K562 (cell line): ENCODE results near the gene RELA. TPM values are rescaled to one million over a fixed set of nuclear protein-coding genes. Genes with fewer than 3 reads are reported as not detected.

Source experiments
- ADNP ChIP-seq: fragments of 200-800 bp; sonication (Bioruptor generic); IDR thresholded peaks from 2 replicates; pipeline ENCODE4 v1.6.1; 2016; ENCODE audit warnings: missing genetic modification characterization, missing compliant biosample characterization
- BRD4 ChIP-seq: fragments of 200-600 bp; sonication (generic); IDR thresholded peaks from 2 replicates; pipeline ENCODE4 v1.6.1; 2017; ENCODE audit warnings: inconsistent platforms
- HDAC1 ChIP-seq, 2 experiments: fragments of 450-650 bp; IDR thresholded peaks; 2 replicates each; pipeline ENCODE4 v1.6.1; 2016 to 2017; ENCODE audit warnings: inconsistent platforms in 1 of 2, mild to moderate bottlenecking in 1 of 2, moderate library complexity in 1 of 2
- KDM5B ChIP-seq: fragments of 200-600 bp; sonication (generic); IDR thresholded peaks from 2 replicates; pipeline ENCODE4 v1.6.1; 2012; ENCODE audit warnings: low read depth, mild to moderate bottlenecking, moderate library complexity, low read length, control low read depth, inconsistent platforms; ENCODE audit not compliant: insufficient replicate concordance
- PCBP1 ChIP-seq: fragments of 200-400 bp; formaldehyde crosslinking; IDR thresholded peaks from 2 replicates; pipeline ENCODE4 v1.6.1; 2018; ENCODE audit warnings: mild to moderate bottlenecking, low read depth, low read length; ENCODE audit not compliant: poor library complexity, severe bottlenecking
- PRPF4 ChIP-seq: fragments of 200-400 bp; formaldehyde crosslinking; IDR thresholded peaks from one replicate; pipeline ENCODE4 v1.6.1; 2017; ENCODE audit warnings: low read length, low read depth, mild to moderate bottlenecking; ENCODE audit not compliant: insufficient read depth, poor library complexity, severe bottlenecking
- RBBP5 ChIP-seq: fragments of 200-600 bp; sonication (generic); IDR thresholded peaks from 2 replicates; pipeline ENCODE4 v1.6.1; 2012; ENCODE audit warnings: borderline replicate concordance, mild to moderate bottlenecking, low read length, control low read depth, inconsistent platforms; ENCODE audit not compliant: insufficient read depth, poor library complexity, severe bottlenecking
- REST ChIP-seq, 2 experiments: fragments of 450-650 bp; formaldehyde crosslinking in 1 of 2; IDR thresholded peaks; 2 replicates each; pipeline versions ENCODE4 v1.4.0 to v1.6.1; 2014 to 2020; ENCODE audit warnings: mild to moderate bottlenecking in 2 of 2, borderline replicate concordance in 1 of 2, low read depth in 1 of 2
- RNF2 ChIP-seq: sonication (generic); IDR thresholded peaks from 2 replicates; pipeline ENCODE4 v1.6.1; 2016
- TCF7 ChIP-seq: sonication (generic); IDR thresholded peaks from 2 replicates; pipeline ENCODE4 v1.6.1; 2016; ENCODE audit warnings: antibody characterized with exemption, borderline replicate concordance
- THRB ChIP-seq: fragments of 450-650 bp; formaldehyde crosslinking; conservative IDR thresholded peaks from 2 replicates; pipeline ENCODE4 v1.4.0; 2022; ENCODE audit warnings: mild to moderate bottlenecking, missing genetic modification characterization
- XRCC4 ChIP-seq: IDR thresholded peaks from one replicate; pipeline ENCODE4 v1.6.1; 2011; ENCODE audit not compliant: insufficient read depth, insufficient read length; ENCODE audit errors: extremely low read depth
- ZBTB12 ChIP-seq: fragments of 250-450 bp; sonication (Bioruptor Pico); IDR thresholded peaks from 2 replicates; pipeline ENCODE4 v1.4.0; 2020
- ZNF785 ChIP-seq: fragments of 250-450 bp; sonication (Bioruptor Pico); IDR thresholded peaks from 2 replicates; pipeline ENCODE4 v1.4.0; 2020; ENCODE audit warnings: mild to moderate bottlenecking
- polyA plus RNA-seq, 8 experiments: library from polyadenylated mRNA; depleted of rRNA in 4 of 8; stranded (reverse) in 5 of 8; unstranded in 3 of 8; fragments of >200 nt; fragmentation: Nextera tagmentation in 2 of 8; fragmentation: Illumina TruSeq in 1 of 8; extraction: Ambion mirVana in 2 of 8; extraction: Trizol in 1 of 8; gene quantifications; 2 replicates each; pipeline versions ENCODE4 v1.2.1 to v1.2.3, GENCODE V29; 2011 to 2014; ENCODE audit warnings: inconsistent platforms in 1 of 8, missing spikeins in 1 of 8
- total RNA-seq, 7 experiments: library from RNA; depleted of rRNA in 6 of 7; stranded (reverse); fragments of >200 nt in 6 of 7; fragmentation: Illumina TruSeq in 2 of 7; extraction: Trizol in 2 of 7; gene quantifications; 2 replicates each; pipeline versions ENCODE4 v1.2.1 to v1.2.3, GENCODE V29; 2011 to 2021; ENCODE audit warnings: low replicate concordance in 1 of 7
- TF ChIP-seq, protein P1 (sequence below): sonication (generic); formaldehyde crosslinking; IDR thresholded peaks from 2 replicates; pipeline ENCODE4 v1.8.0; 2022; ENCODE audit warnings: mild to moderate bottlenecking, missing genetic modification reagents

RELA gene
- total and polyA plus RNA-seq, 9 of the 15 experiments (the other 6 are each of a cell fraction or from before 2014, with no cell fraction given) = 6.0 to 67.4 (median 20.6) TPM

DNA sequence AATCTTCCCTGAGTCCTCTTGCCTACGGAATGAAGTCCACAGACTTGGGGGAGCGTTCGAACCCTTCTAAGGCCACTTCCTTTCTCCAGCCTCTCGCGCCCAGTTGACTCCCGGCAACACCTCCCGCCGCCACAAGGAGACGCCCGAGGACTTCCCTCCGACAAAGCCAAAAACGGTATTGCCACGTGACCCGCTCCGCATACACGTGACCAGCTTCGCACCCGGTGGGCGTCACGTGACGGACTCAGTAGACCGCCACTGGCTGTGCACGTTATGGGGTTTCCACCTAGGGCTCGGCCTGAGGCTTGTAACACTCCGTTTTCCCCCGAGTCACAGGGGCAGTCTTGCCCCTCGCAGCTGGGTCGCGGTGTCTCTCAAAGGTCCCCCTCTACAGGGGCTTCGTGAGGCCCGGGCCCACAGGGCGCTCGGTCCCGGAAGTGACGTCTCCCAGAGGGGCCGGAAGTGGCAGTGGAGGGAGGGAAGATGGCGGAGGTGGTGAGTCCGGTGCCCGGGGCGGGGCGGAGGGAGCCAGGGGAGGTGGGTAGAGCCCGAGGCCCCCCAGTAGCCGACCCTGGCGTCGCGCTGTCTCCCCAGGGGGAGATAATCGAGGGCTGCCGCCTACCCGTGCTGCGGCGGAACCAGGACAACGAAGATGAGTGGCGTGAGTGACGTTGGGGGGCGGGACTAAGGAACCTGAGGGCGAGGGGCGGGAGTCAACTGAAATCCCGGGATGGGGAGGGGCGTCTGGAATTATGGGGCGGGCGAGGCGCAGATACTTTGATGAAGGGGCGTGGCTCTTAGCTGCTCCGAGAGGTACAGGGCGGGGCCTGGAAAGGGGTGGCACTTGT is 49.3 kb upstream of the RELA start, which contains the start of gene KAT5 (continued):
- TF ChIP-seq REST (IDR thresholded peaks at IDR 0.05; ENCODE audit: borderline replicate concordance) (peak; percentile 100), REST (CRISPR knock-in tag; IDR thresholded peaks at IDR 0.05; ENCODE audit: low read depth) (peak; percentile 88), THRB (CRISPR knock-in tag) (peak; percentile 18; the same call in 1 of the 2 replicates), ADNP (tag) (no peak), HDAC1 (IDR thresholded peaks at IDR 0.05) (peak; percentile 9 to 99; a peak in 2 of 4 replicates), KDM5B (peak; percentile 53), TCF7 (0 out of 2 replicates have a peak, but pooled peaks have one; percentile 36), XRCC4 (no peak), ZBTB12 (CRISPR knock-in tag) (peak; percentile 95), PRPF4 (peak; percentile 40), ZNF785 (CRISPR knock-in tag) (no peak), RNF2 (peak; percentile 86), BRD4 (no peak), PCBP1 (peak; percentile 93), RBBP5 (peak; percentile 69)
- TF ChIP-seq, protein P1, sequence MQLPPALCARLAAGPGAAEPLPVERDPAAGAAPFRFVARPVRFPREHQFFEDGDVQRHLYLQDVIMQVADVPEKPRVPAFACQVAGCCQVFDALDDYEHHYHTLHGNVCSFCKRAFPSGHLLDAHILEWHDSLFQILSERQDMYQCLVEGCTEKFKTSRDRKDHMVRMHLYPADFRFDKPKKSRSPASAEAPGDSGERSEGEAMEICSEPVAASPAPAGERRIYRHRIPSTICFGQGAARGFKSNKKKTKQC (CRISPR knock-in tag) = peak; percentile 76; the same call in 1 of the 2 replicates
